HCT116 (cell line): ENCODE results near the gene TMEM201. TPM values are rescaled to one million over a fixed set of nuclear protein-coding genes. Genes with fewer than 3 reads are reported as not detected.

ENCODE experiments used
- ATAC-seq: fragments of 200-7000 bp; cut with Tn5 transposase; 2 replicates; pipeline ENCODE4 v1.9.1; 2020; ENCODE audit warnings: mild to moderate bottlenecking, moderate library complexity
- BruUV-seq: library from RNA; stranded (reverse); fragments of 400-500 nt; replicated peaks from 2 replicates; lab custom pipeline; 2021; lab: Mats Ljungman, UMichigan
- CTCF ChIA-PET: fragments of 300-600 bp; sonication (Branson Sonifier 250); formaldehyde crosslinking; loops from one replicate; lab custom pipeline; 2021; ENCODE audit warnings: antibody characterized with exemption; lab: Charles Lee
- POLR2A ChIA-PET: fragments of 300-600, 350-600 bp; sonication (Branson Sonifier 250); formaldehyde crosslinking; loops from one replicate; lab custom pipeline; 2021; ENCODE audit warnings: antibody characterized with exemption; lab: Charles Lee
- RAD21 ChIA-PET, 2 experiments: fragments of 300-600 bp; sonication (Branson Sonifier 250); formaldehyde crosslinking; loops; one replicate each; lab custom pipeline; 2023; ENCODE audit warnings: low total read pairs in 2 of 2; ENCODE audit not compliant: uncharacterized antibody in 2 of 2, unreplicated experiment in 2 of 2, low non-redundant PET in 1 of 2; lab: Charles Lee
- DNase-seq: peaks from one replicate; pipeline ENCODE4 v3.0.0-alpha.2; 2010; ENCODE audit warnings: low read depth, low spot score
- H2AFZ ChIP-seq: fragments of 200-600 bp; shearing (Covaris generic), sonication (generic); 2 replicates; pipeline ENCODE4 v1.6.1; 2017; ENCODE audit warnings: low read depth, mixed run types, mixed read lengths, antibody characterized with exemption, low read length; ENCODE audit not compliant: poor library complexity, severe bottlenecking
- H3K27ac ChIP-seq: 2 replicates; pipeline ENCODE4 v1.5.1; 2012; ENCODE audit warnings: low read depth, low read length
- H3K27me3 ChIP-seq: fragments of 200-600 bp; sonication (generic); 2 replicates; pipeline ENCODE4 v1.6.1; 2016; ENCODE audit warnings: mixed run types, low read length, mixed read lengths; ENCODE audit not compliant: insufficient read depth
- H3K36me3 ChIP-seq, 2 experiments: fragments of 200-500 bp in 1 of 2; fragments of 200-600 bp in 1 of 2; sonication (Bioruptor generic) in 1 of 2; sonication (generic) in 1 of 2; 2 replicates each; pipeline versions ENCODE4 v1.5.1 to v1.6.1; 2014 to 2016; ENCODE audit warnings: low read length in 2 of 2, inconsistent platforms in 1 of 2, mixed read lengths in 1 of 2, mixed run types in 1 of 2; ENCODE audit not compliant: insufficient read depth in 2 of 2, control insufficient read depth in 1 of 2
- H3K4me1 ChIP-seq, 2 experiments: fragments of 200-600 bp in 1 of 2; sonication (generic) in 1 of 2; 2 replicates each; pipeline versions ENCODE4 v1.5.1 to v1.6.1; 2012 to 2017; ENCODE audit warnings: low read length in 2 of 2, inconsistent platforms in 1 of 2, mild to moderate bottlenecking in 1 of 2, mixed read lengths in 1 of 2, mixed run types in 1 of 2, moderate library complexity in 1 of 2; ENCODE audit not compliant: insufficient read depth in 2 of 2, control insufficient read depth in 1 of 2
- H3K4me2 ChIP-seq: fragments of 200-600 bp; sonication (generic); 2 replicates; pipeline ENCODE4 v1.6.1; 2017; ENCODE audit warnings: mixed run types, low read length, mixed read lengths
- H3K4me3 ChIP-seq, 2 experiments: fragments of 200-600 bp in 1 of 2; sonication (generic) in 1 of 2; replicated peaks in 1 of 2; 2 replicates each; pipeline ENCODE4 v1.5.1; 2011 to 2016; ENCODE audit warnings: low read length in 2 of 2, control low read depth in 1 of 2, low read depth in 1 of 2, mild to moderate bottlenecking in 1 of 2, mixed read lengths in 1 of 2, mixed run types in 1 of 2
- H3K79me2 ChIP-seq: fragments of 200-600 bp; sonication (generic); 2 replicates; pipeline ENCODE4 v1.6.1; 2017; ENCODE audit warnings: mild to moderate bottlenecking, mixed run types, low read length, moderate library complexity, mixed read lengths; ENCODE audit not compliant: insufficient read depth
- H3K9ac ChIP-seq: fragments of 200-600 bp; sonication (generic); 2 replicates; pipeline ENCODE4 v1.6.1; 2016; ENCODE audit warnings: low read length, mixed read lengths
- H3K9me2 ChIP-seq: fragments of 200-600 bp; sonication (generic), shearing (Covaris generic); 2 replicates; pipeline ENCODE4 v1.6.1; 2017; ENCODE audit warnings: mixed run types, mild to moderate bottlenecking, moderate library complexity; ENCODE audit not compliant: insufficient read depth
- H3K9me3 ChIP-seq, 2 experiments: fragments of 200-500 bp in 1 of 2; fragments of 200-600 bp in 1 of 2; sonication (Bioruptor generic) in 1 of 2; sonication (generic) in 1 of 2; 2 replicates each; pipeline ENCODE4 v1.6.1; 2014 to 2017; ENCODE audit warnings: low read length in 2 of 2, mixed read lengths in 2 of 2, inconsistent platforms in 1 of 2, low read depth in 1 of 2, mild to moderate bottlenecking in 1 of 2, mixed run types in 1 of 2, moderate library complexity in 1 of 2; ENCODE audit not compliant: control insufficient read depth in 1 of 2, insufficient read depth in 1 of 2
- H4K20me1 ChIP-seq: fragments of 200-600 bp; sonication (generic), shearing (Covaris generic); 2 replicates; pipeline ENCODE4 v1.6.1; 2017; ENCODE audit warnings: mixed run types, mild to moderate bottlenecking, moderate library complexity; ENCODE audit not compliant: insufficient read depth
- ELF1 ChIP-seq: IDR thresholded peaks from 2 replicates; pipeline ENCODE4 v1.6.1; 2012; ENCODE audit warnings: low read depth, borderline replicate concordance
- intact Hi-C: fragments of 100-400 bp; cut with micrococcal nuclease; formaldehyde crosslinking; loops from 2 replicates; pipeline ENCODE4 v1.10.0; 2022
- total RNA-seq: library from RNA; stranded (reverse); gene quantifications from one replicate; pipeline ENCODE4 v1.2.1, GENCODE V29; 2021; ENCODE audit not compliant: unreplicated experiment

Gene TMEM201
- total RNA-seq, 1 experiment from 2014 or later, result 27.6 TPM

- Histone ChIP-seq H3K4me3 (no peak overlapping the region), H3K9me2 (no peaks in the 10 kb centered on the region), H2AFZ (no peak overlapping the region), H3K9ac (no peak overlapping the region), H3K27ac (no peak overlapping the region), H3K9me3 (no peaks in the 10 kb centered on the region), H3K27me3 (no peaks in the 10 kb centered on the region), H4K20me1 (no peaks in the 10 kb centered on the region), H3K36me3 (no peaks in the 10 kb centered on the region), H3K79me2 (no peaks in the 10 kb centered on the region), H3K4me1 (no peaks in the 10 kb centered on the region), H3K4me2 (no peak overlapping the region)
- ChIA-PET POLR2A (no interaction called here), CTCF (no interaction called here), RAD21 (no interaction called here)
- TF ChIP-seq ELF1, result no peak
- ATAC-seq (no peak), DNase-seq (no peak)
- BruUV-seq, result no TSS peak
- intact Hi-C loops, result no loop called here
Observed at GRCh38 chr1:9663257-9663656, 74.5 kb downstream of the TMEM201 start.

Other genes starting within 250 kb of the TMEM201 start
- 9.8 TPM for gene SLC25A33, start 49.4 kb upstream of the TMEM201 start, total RNA-seq
- 9.2 TPM for gene PIK3CD, start 62.8 kb downstream of the TMEM201 start, total RNA-seq
- gene CLSTN1, start 235.1 kb downstream of the TMEM201 start, total RNA-seq, result 113 TPM